Activated CD4-positive, alpha-beta T cell treated with anti-CD3 and anti-CD28 coated beads for 36 hours (primary cell): Measurements from ENCODE around the gene ZNF524. TPM values are rescaled to one million over a fixed set of nuclear protein-coding genes. Genes with fewer than 3 reads are reported as not detected.
A peak's percentile ranks its signal among the peaks of the same experiment; 100 is the strongest.

Source experiments
- ATAC-seq: fragments of 200-7000 bp; cut with Tn5 transposase; one replicate; pipeline ENCODE4 v1.10.0; 2021; ENCODE audit warnings: mild to moderate bottlenecking, moderate library complexity
- CTCF ChIA-PET: fragments of 350-600 bp; sonication (Branson Sonifier 250); formaldehyde crosslinking; loops from one replicate; lab custom pipeline; 2021; ENCODE audit warnings: antibody characterized with exemption; lab: Charles Lee
- POLR2A ChIA-PET: fragments of 350-600 bp; sonication (Branson Sonifier 250); formaldehyde crosslinking; loops from one replicate; lab custom pipeline; 2021; ENCODE audit warnings: antibody characterized with exemption, inconsistent platforms; lab: Charles Lee
- DNase-seq: peaks from one replicate; pipeline ENCODE4 v3.0.0-alpha.2; 2020
- H3K27ac Mint-ChIP-seq: one replicate; pipeline ENCODE4 v1.8.0; 2021; ENCODE audit warnings: mixed read lengths
- H3K27me3 Mint-ChIP-seq: one replicate; pipeline ENCODE4 v1.8.0; 2021; ENCODE audit warnings: mixed read lengths
- H3K36me3 Mint-ChIP-seq: one replicate; pipeline ENCODE4 v1.8.0; 2021; ENCODE audit warnings: low read depth, mixed read lengths
- H3K4me1 Mint-ChIP-seq: one replicate; pipeline ENCODE4 v1.8.0; 2021; ENCODE audit warnings: mixed read lengths
- H3K4me3 Mint-ChIP-seq: one replicate; pipeline ENCODE4 v1.8.0; 2021; ENCODE audit warnings: mild to moderate bottlenecking, moderate library complexity, mixed read lengths
- H3K9me3 Mint-ChIP-seq: one replicate; pipeline ENCODE4 v1.8.0; 2021; ENCODE audit warnings: low read depth, mixed read lengths
- intact Hi-C, 2 experiments: fragments of 100-400 bp; cut with DNase I in 1 of 2; cut with micrococcal nuclease in 1 of 2; formaldehyde crosslinking; loops; one replicate each; pipeline versions ENCODE4 v1.14.2 to v1.15.1; 2022 to 2024; cut with DNase I, micrococcal nuclease
- total RNA-seq, 2 experiments: library from RNA; stranded (reverse); gene quantifications; one replicate each; pipeline ENCODE4 v1.2.3, GENCODE V29; 2021

ZNF524 gene, protein sequence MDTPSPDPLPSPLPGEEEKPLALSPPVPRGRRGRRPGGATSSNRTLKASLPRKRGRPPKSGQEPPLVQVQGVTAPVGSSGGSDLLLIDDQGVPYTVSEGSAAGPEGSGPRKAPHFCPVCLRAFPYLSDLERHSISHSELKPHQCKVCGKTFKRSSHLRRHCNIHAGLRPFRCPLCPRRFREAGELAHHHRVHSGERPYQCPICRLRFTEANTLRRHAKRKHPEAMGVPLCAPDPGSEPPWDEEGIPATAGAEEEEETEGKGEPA
- 10 to 100 TPM; 16.2 to 18.6 TPM for total RNA-seq

DNA sequence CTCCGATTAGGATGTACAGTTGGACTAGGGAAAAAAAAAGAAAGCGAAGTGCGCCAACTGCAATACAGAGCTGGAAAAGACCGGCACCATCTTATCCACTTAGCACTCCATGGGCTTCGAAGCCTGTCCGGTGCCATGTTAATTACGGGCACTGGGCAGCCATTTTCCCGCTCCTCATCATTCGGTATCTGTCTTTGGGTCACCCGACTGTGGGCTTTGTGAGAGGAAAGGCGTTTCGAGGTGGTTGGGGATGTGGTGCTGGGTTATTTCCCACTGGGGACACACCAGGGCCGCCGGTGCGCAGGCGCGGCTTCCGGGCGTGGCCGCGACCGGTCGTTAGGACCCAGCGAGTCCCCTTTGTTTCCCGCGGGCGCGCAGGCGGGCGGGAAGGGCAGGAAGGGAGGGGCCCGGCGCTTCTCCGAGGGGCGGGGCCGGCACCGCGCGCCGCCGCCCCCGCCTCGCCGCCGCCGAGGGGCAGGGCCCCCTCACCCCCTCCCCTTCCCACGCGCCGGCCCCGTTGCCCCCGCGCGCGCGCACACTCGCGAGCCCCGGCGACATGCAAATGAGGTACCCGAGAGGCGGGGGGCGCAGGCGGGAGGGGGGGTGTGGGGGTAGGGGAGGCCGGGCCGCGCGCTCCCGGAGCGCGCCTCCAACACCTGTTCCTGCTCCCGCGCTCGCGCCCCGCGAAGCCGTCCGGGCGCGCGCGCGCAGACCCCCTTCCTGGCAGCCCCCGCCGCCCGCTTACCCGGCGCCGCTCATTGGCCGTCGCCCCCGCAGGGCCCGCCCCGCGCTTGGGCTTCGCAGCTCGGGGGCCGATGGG is at the start of gene ZNF524:
Gene ZNF524 (plus strand): TSS at position 447 of the 820 bp plus-strand sequence. CDS start 1,825 bp downstream, outside the sequence.
- intact Hi-C loops = loop anchor here (1.0 to 10.0 kb wide), 25 partner anchors 13 to 1733 kb away; partner anchors contain the start of genes U2AF2 (in 2 of the 2), ZNF579 (in 2 of the 2), ZNF784 (in 2 of the 2) and DNAAF3 (in 1 of the 2)
- Mint-ChIP-seq H3K4me1 (peaks cover 35% of the 10 kb centered on the region), H3K27me3 (no peaks in the 10 kb centered on the region), H3K9me3 (no peaks in the 10 kb centered on the region), H3K27ac (peak within 1 kb of the TSS; percentile 99), H3K4me3 (peak within 1 kb of the TSS; percentile 89), H3K36me3 (peaks cover 39% of the 10 kb centered on the region)
- ChIA-PET CTCF (interaction anchor here (1.1 to 1.3 kb wide), 3 partner anchors 37 to 54 kb away, joined by 4 to 7 read pairs (median 5); partner anchors contain the start of gene U2AF2), POLR2A (interaction anchor here (0.6 to 1.8 kb wide), 9 partner anchors 12 to 521 kb away, joined by 3 to 12 read pairs (median 4); partner anchors contain the start of genes U2AF2, UBE2S, ZNF579 and ZNF784)
- ATAC-seq (peak; percentile 57), DNase-seq (peak; percentile 91)

GRCh38 chr19:55550321-55550650 is 49.8 kb upstream of the ZNF524 start:
- ATAC-seq (no peak), DNase-seq (no peak)
- Mint-ChIP-seq H3K27me3 (peaks cover 18% of the 10 kb centered on the region), H3K4me3 (no peak overlapping the region), H3K36me3 (no peaks in the 10 kb centered on the region), H3K4me1 (no peaks in the 10 kb centered on the region), H3K9me3 (no peaks in the 10 kb centered on the region), H3K27ac (no peak overlapping the region)
- intact Hi-C loops = no loop called here
- ChIA-PET POLR2A (no interaction called here), CTCF (no interaction called here)

DNA sequence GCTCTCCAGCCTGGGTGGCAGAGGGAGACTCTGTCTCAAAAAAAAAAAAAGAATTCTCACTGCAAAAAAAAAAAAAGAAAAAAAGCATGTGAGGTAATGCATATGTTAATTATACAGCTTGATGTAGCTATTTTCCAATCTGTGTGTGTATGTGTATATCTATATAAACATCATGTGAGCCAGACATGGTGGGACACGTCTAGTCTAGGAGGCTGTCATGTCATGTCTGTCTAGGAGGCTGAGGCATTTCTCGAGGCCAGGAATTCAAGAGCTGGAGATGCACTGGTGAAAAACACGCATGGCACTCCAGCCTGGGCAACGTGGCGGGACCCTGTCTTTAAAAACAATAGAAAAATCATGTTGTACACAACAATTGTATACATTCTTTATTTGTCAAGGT is 47.9 kb upstream of the ZNF524 start:
- Mint-ChIP-seq H3K27ac (no peak overlapping the region), H3K27me3 (peaks cover 11% of the 10 kb centered on the region), H3K9me3 (no peaks in the 10 kb centered on the region), H3K36me3 (no peaks in the 10 kb centered on the region), H3K4me3 (no peak overlapping the region), H3K4me1 (no peaks in the 10 kb centered on the region)
- CTCF ChIA-PET = interaction anchor here (0.7 kb wide), 1 partner anchor 49 kb away, joined by 3 read pairs; no protein-coding TSS in a partner anchor
- DNase-seq (no peak), ATAC-seq (no peak)
- intact Hi-C loops = no loop called here
- POLR2A ChIA-PET = no interaction called here

- no peaks in the 10 kb centered on the region for H3K4me1 Mint-ChIP-seq
- ChIA-PET POLR2A (no interaction called here), CTCF (interaction anchor here (0.7 kb wide), 1 partner anchor 49 kb away, joined by 3 read pairs; no protein-coding TSS in a partner anchor)
- peaks cover 8% of the 10 kb centered on the region for H3K27me3 Mint-ChIP-seq
- no peaks in the 10 kb centered on the region for H3K9me3 Mint-ChIP-seq
- no peak overlapping the region for H3K27ac Mint-ChIP-seq
- H3K36me3 Mint-ChIP-seq = no peaks in the 10 kb centered on the region
- no peak for DNase-seq
- no peak overlapping the region for H3K4me3 Mint-ChIP-seq
- intact Hi-C loops = no loop called here
- ATAC-seq = no peak
These were observed 47.5 kb upstream of the ZNF524 start for GRCh38 chr19:55552620-55553019.

DNA sequence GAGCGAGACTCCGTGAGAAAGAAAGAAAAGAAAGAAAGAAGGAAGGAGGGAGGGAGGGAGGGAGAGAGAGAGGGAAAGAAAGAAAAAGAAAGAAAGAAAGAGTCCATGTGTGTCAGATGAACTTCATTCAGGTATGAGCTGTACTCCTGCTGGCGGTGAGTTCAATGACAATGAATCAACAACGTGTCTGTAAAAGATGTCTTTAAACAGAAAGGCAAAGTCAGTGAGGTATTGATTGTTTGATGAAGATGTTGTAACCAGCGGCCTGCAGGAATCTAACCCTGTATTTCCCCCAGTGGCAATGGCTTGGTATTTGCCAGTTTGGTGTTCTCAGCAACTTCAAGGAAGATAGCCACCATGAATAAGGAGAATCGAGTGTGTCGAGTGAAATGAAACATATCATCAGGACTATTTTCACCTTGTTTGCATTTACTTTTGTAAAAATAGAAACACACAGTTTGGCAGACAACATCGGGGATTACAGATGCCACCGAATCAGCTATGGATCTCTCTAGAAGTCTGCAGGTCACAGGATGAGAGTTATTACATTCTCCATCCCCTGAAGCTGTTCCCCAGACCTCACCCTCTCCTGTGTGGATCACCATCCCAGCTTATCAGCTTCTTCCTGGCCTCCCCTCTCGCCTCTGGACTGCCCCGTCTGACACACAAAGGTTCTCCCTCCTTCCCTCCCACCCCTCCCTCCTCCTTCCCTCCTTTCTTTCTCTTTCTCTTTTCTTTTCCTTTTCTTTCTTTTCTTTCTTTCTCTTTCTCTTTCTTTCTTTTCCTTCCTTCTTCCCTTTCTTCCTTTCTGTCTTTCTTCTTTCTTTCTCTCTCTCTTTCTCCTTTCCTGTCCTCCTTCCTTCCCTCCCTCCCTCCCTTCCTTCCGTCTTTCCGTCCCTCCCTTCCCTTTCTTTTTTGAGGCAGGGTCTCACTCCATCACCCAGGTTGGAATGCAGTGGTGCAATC is 46.6 kb upstream of the ZNF524 start:
- H3K36me3 Mint-ChIP-seq = no peaks in the 10 kb centered on the region
- DNase-seq (no peak), ATAC-seq (no peak)
- intact Hi-C loops = no loop called here
- H3K27ac Mint-ChIP-seq = no peak overlapping the region
- POLR2A ChIA-PET = no interaction called here
- H3K4me1 Mint-ChIP-seq = no peaks in the 10 kb centered on the region
- H3K4me3 Mint-ChIP-seq = no peak overlapping the region
- H3K9me3 Mint-ChIP-seq = no peaks in the 10 kb centered on the region
- peaks cover 3% of the 10 kb centered on the region for H3K27me3 Mint-ChIP-seq
- CTCF ChIA-PET = interaction anchor here (0.8 kb wide), 1 partner anchor 355 kb away, joined by 3 read pairs; no protein-coding TSS in a partner anchor

- ATAC-seq (no peak), DNase-seq (no peak)
- ChIA-PET POLR2A (no interaction called here), CTCF (interaction anchor here (0.8 kb wide), 1 partner anchor 356 kb away, joined by 3 read pairs; no protein-coding TSS in a partner anchor)
- Mint-ChIP-seq H3K9me3 (no peaks in the 10 kb centered on the region), H3K4me3 (no peak overlapping the region), H3K27me3 (peaks cover 3% of the 10 kb centered on the region), H3K36me3 (no peaks in the 10 kb centered on the region), H3K4me1 (no peaks in the 10 kb centered on the region), H3K27ac (no peak overlapping the region)
- intact Hi-C loops = no loop called here
These were observed 45.8 kb upstream of the ZNF524 start for GRCh38 chr19:55554302-55554701.

GRCh38 chr19:55554741-55555152 is 45.3 kb upstream of the ZNF524 start:
- DNase-seq (no peak), ATAC-seq (no peak)
- CTCF ChIA-PET = interaction anchor here (0.8 kb wide), 1 partner anchor 356 kb away, joined by 3 read pairs; no protein-coding TSS in a partner anchor
- Mint-ChIP-seq H3K36me3 (no peaks in the 10 kb centered on the region), H3K4me1 (no peaks in the 10 kb centered on the region), H3K27ac (no peak overlapping the region), H3K9me3 (no peaks in the 10 kb centered on the region), H3K27me3 (peaks cover 3% of the 10 kb centered on the region), H3K4me3 (no peak overlapping the region)
- intact Hi-C loops = no loop called here
- POLR2A ChIA-PET = no interaction called here

DNA sequence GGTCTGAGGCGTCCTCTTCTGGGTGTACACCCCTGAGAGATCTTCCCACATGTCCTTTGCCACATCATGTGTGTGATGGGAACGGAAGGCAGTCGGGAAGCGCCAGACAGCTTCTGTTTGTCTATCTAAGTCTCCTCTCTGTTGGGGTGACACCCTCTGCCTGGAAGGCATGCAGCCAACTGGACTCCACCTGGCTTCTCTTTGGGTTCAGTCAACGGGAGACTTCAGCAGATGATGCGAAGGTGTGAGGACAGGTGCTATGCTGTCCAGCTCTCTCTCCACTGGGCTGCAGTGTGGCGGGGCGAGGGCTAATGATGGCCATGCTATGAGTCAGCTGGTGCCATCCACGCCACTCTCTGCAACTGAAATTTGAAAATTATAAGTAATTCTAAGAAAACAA is 40.4 kb upstream of the ZNF524 start:
- Mint-ChIP-seq H3K36me3 (no peaks in the 10 kb centered on the region), H3K9me3 (no peaks in the 10 kb centered on the region), H3K4me3 (no peak overlapping the region), H3K27me3 (peaks cover 2% of the 10 kb centered on the region), H3K4me1 (no peaks in the 10 kb centered on the region), H3K27ac (no peak overlapping the region)
- DNase-seq = no peak
- ChIA-PET POLR2A (no interaction called here), CTCF (no interaction called here)
- intact Hi-C loops = no loop called here
- ATAC-seq = no peak

GRCh38 chr19:55563261-55563690 is 36.8 kb upstream of the ZNF524 start:
- H3K4me3 Mint-ChIP-seq = no peak overlapping the region
- H3K36me3 Mint-ChIP-seq = no peaks in the 10 kb centered on the region
- no peak overlapping the region for H3K27ac Mint-ChIP-seq
- no peaks in the 10 kb centered on the region for H3K9me3 Mint-ChIP-seq
- POLR2A ChIA-PET = no interaction called here
- H3K27me3 Mint-ChIP-seq = peaks cover 7% of the 10 kb centered on the region
- CTCF ChIA-PET = no interaction called here
- intact Hi-C loops = no loop called here
- DNase-seq = no peak
- no peak for ATAC-seq
- no peaks in the 10 kb centered on the region for H3K4me1 Mint-ChIP-seq

GRCh38 chr19:55566823-55567222 is 33.3 kb upstream of the ZNF524 start:
- POLR2A ChIA-PET = no interaction called here
- no peak for ATAC-seq

More at GRCh38 chr19:55566823-55567222, 33.3 kb upstream of the ZNF524 start:
- CTCF ChIA-PET = no interaction called here
- Mint-ChIP-seq H3K4me1 (no peaks in the 10 kb centered on the region), H3K9me3 (no peaks in the 10 kb centered on the region), H3K4me3 (no peak overlapping the region), H3K36me3 (no peaks in the 10 kb centered on the region), H3K27me3 (peaks cover 5% of the 10 kb centered on the region), H3K27ac (no peak overlapping the region)
- no peak for DNase-seq
- intact Hi-C loops = no loop called here
